ENCODE measurements around the gene PILRA. TPM values are rescaled to one million over a fixed set of nuclear protein-coding genes. Genes with fewer than 3 reads are reported as not detected.

PILRA gene
- polyA plus RNA-seq, 1 of the 3 experiments (the other 2 are of a cell fraction), result 0.89 TPM

DNA sequence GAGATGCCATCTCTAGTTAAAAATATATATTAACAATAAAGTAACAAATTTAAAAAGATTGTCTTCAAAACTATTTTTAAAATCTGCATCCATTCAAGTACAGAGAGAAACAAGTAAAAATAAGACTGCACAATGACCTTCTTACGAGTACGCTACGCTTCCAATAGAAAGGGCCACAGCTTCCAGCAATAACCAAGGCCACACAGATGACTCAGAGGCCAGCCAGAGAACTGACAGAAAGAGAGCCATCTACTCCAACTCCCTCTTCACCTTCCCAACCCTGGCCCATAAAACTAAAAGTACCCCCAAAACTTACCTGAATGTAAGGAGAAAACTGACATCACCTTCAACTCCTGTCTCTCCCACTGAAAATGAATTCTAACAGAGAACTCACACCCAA lies 26.8 kb downstream of the PILRA start:
- no peak overlapping the region for H3K27ac ChIP-seq (ENCODE audit: low read depth in 2 of 2, low read length in 1 of 2)
- no peaks in the 10 kb centered on the region for H3K27me3 ChIP-seq (ENCODE audit: insufficient read depth)
- WGBS (ENCODE audit: low lambda C conversion rate), result 95% methylated on average over 3 of the region's 3 CpGs
- H4K20me1 ChIP-seq (ENCODE audit: insufficient read depth), result no peaks in the 10 kb centered on the region
- H3K4me3 ChIP-seq (ENCODE audit: low read depth in 2 of 2, low read length in 1 of 2), result no peak overlapping the region
- no peaks in the 10 kb centered on the region for H3K9me3 ChIP-seq
- H2AFZ ChIP-seq (ENCODE audit: low read depth), result no peak overlapping the region
- no peak for DNase-seq
- no peaks in the 10 kb centered on the region for H3F3A ChIP-seq (replicated peaks; ENCODE audit: insufficient read depth)
- no peaks in the 10 kb centered on the region for H3K36me3 ChIP-seq (replicated peaks in 1 of 2; ENCODE audit: control insufficient read depth in 1 of 2, insufficient read depth in 2 of 2, low read length in 1 of 2)
- TF ChIP-seq IRF3 (IDR thresholded peaks at IDR 0.05; ENCODE audit: low read depth, low read length) (no peak), CHD2 (IDR thresholded peaks at IDR 0.05; ENCODE audit: low read length, partially characterized antibody) (no peak), FOXJ3 (CRISPR knock-in tag; IDR thresholded peaks at IDR 0.05) (no peak), SIN3A (IDR thresholded peaks at IDR 0.05; ENCODE audit: borderline replicate concordance, low read depth, low read length) (no peak), EP300 (IDR thresholded peaks at IDR 0.05; ENCODE audit: borderline replicate concordance in 1 of 2, low read depth in 1 of 2, low read length in 1 of 2) (no peak), RAD21 (IDR thresholded peaks at IDR 0.05; ENCODE audit: low read length) (no peak), RCOR1 (IDR thresholded peaks at IDR 0.05; ENCODE audit: low read length) (no peak), NRF1 (IDR thresholded peaks at IDR 0.05; ENCODE audit: low read depth, low read length) (no peak), RXRA (IDR thresholded peaks at IDR 0.05; ENCODE audit: borderline replicate concordance, low read depth) (no peak), RFX5 (IDR thresholded peaks at IDR 0.05; ENCODE audit: low read length) (no peak), JUND (IDR thresholded peaks at IDR 0.05) (no peak), POLR2AphosphoS5 (IDR thresholded peaks at IDR 0.05; ENCODE audit: low read depth, low read length) (no peak), TAF1 (IDR thresholded peaks at IDR 0.05; ENCODE audit: borderline replicate concordance, low read depth, low read length) (no peak), GATA2 (CRISPR knock-in tag; IDR thresholded peaks at IDR 0.05) (no peak)
- TF ChIP-seq, protein P1, sequence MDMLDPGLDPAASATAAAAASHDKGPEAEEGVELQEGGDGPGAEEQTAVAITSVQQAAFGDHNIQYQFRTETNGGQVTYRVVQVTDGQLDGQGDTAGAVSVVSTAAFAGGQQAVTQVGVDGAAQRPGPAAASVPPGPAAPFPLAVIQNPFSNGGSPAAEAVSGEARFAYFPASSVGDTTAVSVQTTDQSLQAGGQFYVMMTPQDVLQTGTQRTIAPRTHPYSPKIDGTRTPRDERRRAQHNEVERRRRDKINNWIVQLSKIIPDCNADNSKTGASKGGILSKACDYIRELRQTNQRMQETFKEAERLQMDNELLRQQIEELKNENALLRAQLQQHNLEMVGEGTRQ (IDR thresholded peaks at IDR 0.05; ENCODE audit: borderline replicate concordance, low read depth, low read length), result no peak
- TF ChIP-seq, protein P2, sequence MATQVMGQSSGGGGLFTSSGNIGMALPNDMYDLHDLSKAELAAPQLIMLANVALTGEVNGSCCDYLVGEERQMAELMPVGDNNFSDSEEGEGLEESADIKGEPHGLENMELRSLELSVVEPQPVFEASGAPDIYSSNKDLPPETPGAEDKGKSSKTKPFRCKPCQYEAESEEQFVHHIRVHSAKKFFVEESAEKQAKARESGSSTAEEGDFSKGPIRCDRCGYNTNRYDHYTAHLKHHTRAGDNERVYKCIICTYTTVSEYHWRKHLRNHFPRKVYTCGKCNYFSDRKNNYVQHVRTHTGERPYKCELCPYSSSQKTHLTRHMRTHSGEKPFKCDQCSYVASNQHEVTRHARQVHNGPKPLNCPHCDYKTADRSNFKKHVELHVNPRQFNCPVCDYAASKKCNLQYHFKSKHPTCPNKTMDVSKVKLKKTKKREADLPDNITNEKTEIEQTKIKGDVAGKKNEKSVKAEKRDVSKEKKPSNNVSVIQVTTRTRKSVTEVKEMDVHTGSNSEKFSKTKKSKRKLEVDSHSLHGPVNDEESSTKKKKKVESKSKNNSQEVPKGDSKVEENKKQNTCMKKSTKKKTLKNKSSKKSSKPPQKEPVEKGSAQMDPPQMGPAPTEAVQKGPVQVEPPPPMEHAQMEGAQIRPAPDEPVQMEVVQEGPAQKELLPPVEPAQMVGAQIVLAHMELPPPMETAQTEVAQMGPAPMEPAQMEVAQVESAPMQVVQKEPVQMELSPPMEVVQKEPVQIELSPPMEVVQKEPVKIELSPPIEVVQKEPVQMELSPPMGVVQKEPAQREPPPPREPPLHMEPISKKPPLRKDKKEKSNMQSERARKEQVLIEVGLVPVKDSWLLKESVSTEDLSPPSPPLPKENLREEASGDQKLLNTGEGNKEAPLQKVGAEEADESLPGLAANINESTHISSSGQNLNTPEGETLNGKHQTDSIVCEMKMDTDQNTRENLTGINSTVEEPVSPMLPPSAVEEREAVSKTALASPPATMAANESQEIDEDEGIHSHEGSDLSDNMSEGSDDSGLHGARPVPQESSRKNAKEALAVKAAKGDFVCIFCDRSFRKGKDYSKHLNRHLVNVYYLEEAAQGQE (IDR thresholded peaks at IDR 0.05; ENCODE audit: low read depth, low read length), result no peak
- POLR2A ChIA-PET, result interaction anchor here (0.7 to 1.2 kb wide), 2 partner anchors 18 to 90 kb away, joined by 3 read pairs; no protein-coding TSS in a partner anchor
- no peak overlapping the region for H3K9ac ChIP-seq
- peaks cover 0 to 5% of the 10 kb centered on the region in 2 experiments; a peak in 1 of 4 replicates for H3K4me1 ChIP-seq (ENCODE audit: control insufficient read depth in 1 of 2, insufficient read depth in 2 of 2, low read depth in 1 of 2, low read length in 1 of 2)
- no peaks in the 10 kb centered on the region for H3K9me2 ChIP-seq
- H3K79me2 ChIP-seq (ENCODE audit: insufficient read depth), result no peaks in the 10 kb centered on the region
- H3K4me2 ChIP-seq, result no peak overlapping the region
- CTCF ChIA-PET, result interaction anchor here (0.7 to 1.0 kb wide), 3 partner anchors 8 to 268 kb away, joined by 3 to 4 read pairs (median 3); no protein-coding TSS in a partner anchor

Data from SK-N-SH (cell line).